GM21515 (cell line): Measurements from ENCODE around the gene SLC25A3.

ENCODE experiments used
- ATAC-seq: cut with Tn5 transposase; IDR thresholded peaks from one replicate; pipeline ENCODE4 v1.9.1; 2021; ENCODE audit not compliant: unreplicated experiment

SLC25A3 gene

GRCh38 chr12:98653866-98654493 lies 60.5 kb downstream of the SLC25A3 start:
- ATAC-seq, result no peak
